GM23248 (cell line): ENCODE results near the gene GABBR1.

Experiments used
- EZH2 ChIP-seq: fragments of 200-600 bp; sonication (generic); IDR thresholded peaks from 2 replicates; pipeline ENCODE4 v1.6.1; 2018; ENCODE audit warnings: antibody characterized with exemption, mild to moderate bottlenecking; ENCODE audit not compliant: insufficient read depth, poor library complexity, severe bottlenecking
- EZH2phosphoT487 ChIP-seq: fragments of 200-600 bp; sonication (generic); IDR thresholded peaks from 2 replicates; pipeline ENCODE4 v1.6.1; 2018; ENCODE audit warnings: antibody characterized with exemption, moderate library complexity, mild to moderate bottlenecking, low read depth; ENCODE audit not compliant: insufficient read depth

DNA sequence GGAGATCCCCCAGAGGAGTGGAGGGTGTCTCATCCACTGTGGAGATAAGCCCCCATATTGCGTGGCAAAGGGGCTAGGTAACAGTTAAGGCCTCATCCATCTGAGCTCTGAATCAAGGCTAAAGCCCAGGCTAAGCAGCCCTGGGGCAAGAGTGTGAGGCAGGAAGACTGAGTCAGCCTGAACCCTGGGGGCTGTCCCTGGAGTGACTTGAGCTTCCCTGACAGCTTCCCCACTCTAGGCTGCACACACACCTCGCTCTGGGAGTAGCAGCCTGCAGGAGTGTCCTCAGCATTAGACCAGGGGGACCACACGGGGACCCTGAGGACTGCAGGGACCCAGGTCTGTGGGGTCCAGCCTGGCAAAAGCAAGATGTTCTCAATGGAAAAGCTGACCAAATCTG, 101.3 kb downstream of the GABBR1 start:
- TF ChIP-seq EZH2phosphoT487 (no peak), EZH2 (no peak)
